ENCODE data around the gene NCAPH2.

Gene NCAPH2

DNA sequence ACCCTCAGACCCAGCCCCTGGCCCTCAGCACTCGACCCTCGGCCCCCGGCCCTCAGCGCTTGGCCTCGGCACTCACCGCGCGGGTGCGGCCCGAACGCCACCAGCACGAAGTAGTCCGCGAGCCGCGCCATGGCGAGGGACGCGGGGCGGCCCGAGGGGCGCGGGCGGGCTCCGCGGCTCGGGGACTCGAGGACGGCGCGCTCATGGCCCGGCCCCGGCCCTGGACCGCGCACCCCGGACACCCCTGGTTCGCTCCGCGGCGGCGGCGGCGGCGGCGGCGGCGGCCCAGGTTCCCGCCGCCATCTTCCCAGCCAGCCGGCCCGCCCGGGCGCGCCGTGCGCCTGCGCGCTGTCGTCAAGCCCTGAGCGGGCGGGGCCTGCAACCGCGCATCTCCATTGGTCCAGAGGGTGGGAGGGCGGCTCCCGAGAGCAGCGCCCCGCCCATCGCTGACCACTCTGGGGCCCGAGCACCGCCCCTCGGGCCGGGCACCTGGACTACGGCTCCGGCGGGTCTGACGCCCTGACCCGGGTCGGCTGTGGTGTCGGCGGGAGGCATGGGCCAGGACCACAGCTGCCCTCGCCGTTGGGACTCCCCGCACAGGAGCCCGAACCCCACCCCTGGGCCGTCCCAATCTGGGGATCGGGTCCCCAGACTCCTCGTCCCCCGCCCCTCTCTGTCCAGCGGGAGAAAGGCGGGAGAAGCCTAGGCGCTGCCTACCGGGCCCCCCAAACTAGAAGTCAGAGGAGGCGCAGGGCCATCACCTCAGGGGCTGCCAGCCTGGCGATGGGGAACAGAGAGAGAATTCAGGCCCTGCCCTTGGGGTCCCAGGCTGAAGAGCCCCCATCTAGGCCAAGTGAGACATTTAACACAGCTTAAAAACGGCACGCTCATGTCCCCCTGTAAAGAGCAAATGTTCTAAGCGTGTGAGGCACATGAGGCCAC is 33.0 kb upstream of the NCAPH2 start, which contains the start of gene SBF1:
Gene SBF1 (minus strand): TSS at position 326 of the 942 bp plus-strand sequence. CDS start 195 bp downstream, at position 131.
- no peak for TF ChIP-seq CTCF (IDR thresholded peaks at IDR 0.05; ENCODE audit: extremely low read depth, missing control alignments)
- peak; percentile 100 for DNase-seq (ENCODE audit: low spot score)

- TF ChIP-seq CTCF (IDR thresholded peaks at IDR 0.05; ENCODE audit: extremely low read depth, missing control alignments): no peak
- no peak for DNase-seq (ENCODE audit: low spot score)
Observed at GRCh38 chr22:50475652-50476002, 32.4 kb upstream of the NCAPH2 start.

GRCh38 chr22:50476868-50477267 is 31.2 kb upstream of the NCAPH2 start:
- no peak for DNase-seq (ENCODE audit: low spot score)
- TF ChIP-seq CTCF (IDR thresholded peaks at IDR 0.05; ENCODE audit: extremely low read depth, missing control alignments): no peak

GRCh38 chr22:50477923-50478322 is 30.1 kb upstream of the NCAPH2 start:
- no peak for DNase-seq (ENCODE audit: low spot score)
- TF ChIP-seq CTCF (IDR thresholded peaks at IDR 0.05; ENCODE audit: extremely low read depth, missing control alignments): no peak

GRCh38 chr22:50479721-50480120 is 28.3 kb upstream of the NCAPH2 start:
- TF ChIP-seq CTCF (IDR thresholded peaks at IDR 0.05; ENCODE audit: extremely low read depth, missing control alignments): no peak
- DNase-seq (ENCODE audit: low spot score): no peak

DNA sequence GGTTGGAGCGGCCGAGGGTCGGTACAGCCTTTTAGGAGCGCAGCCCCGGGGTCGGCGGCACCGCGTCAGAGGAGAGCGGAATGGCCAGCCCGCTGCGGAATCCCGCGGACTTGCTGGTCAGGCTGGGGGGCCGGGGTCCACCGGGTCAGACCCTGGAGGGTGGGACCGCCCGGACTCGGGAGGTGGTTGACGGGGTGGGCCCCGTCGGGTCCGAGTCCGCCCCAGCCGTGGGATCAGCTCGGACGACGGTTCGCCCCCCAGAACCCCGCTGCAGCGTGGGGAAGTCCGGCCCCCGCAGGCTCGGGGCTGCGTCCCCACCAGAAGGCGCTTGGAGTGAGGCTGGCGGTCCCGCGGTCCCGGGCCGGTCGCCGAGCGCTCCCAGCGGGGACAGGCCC is 27.0 kb upstream of the NCAPH2 start:
- no peak for DNase-seq (ENCODE audit: low spot score)
- TF ChIP-seq CTCF (IDR thresholded peaks at IDR 0.05; ENCODE audit: extremely low read depth, missing control alignments): no peak

DNA sequence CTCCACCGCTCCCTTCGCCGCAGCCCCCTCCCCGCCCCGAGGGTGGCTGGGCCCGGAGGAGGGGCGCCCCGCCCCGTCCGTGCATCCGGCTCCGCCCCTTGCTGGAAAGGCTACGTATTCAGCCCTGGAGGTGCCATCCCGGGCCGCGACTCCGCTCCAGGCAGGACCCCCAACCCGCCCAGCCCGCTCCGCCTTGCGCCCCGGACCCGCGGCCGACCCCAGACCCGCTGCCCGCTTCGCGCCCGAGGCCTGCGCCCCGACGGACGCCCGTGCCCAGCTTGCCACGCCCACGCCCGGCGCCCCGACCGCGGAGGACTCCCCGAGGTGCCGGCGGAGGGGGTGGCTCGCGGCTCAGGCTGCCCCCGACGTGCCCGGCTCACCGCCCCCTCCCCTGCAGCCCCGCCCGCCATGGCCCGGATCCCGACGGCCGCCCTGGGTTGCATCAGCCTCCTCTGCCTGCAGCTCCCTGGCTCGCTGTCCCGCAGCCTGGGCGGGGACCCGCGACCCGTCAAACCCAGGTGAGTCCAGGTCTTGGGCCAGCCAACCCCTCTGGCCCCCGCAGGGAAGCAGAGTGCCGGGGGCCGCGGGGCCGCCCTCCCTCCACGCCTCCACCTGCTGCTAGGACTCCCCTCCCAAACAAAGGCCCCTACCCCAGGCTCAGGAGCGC is 26.5 kb upstream of the NCAPH2 start, which contains the start of gene ADM2:
Gene ADM2 (plus strand): TSS at position 104 of the 667 bp plus-strand sequence. CDS start 305 bp downstream, at position 409.
- no peak for TF ChIP-seq CTCF (IDR thresholded peaks at IDR 0.05; ENCODE audit: extremely low read depth, missing control alignments)
- DNase-seq (ENCODE audit: low spot score): peak; percentile 84

All from GM20000 (cell line).